ENCODE results near the gene TLE3. TPM values are rescaled to one million over a fixed set of nuclear protein-coding genes. Genes with fewer than 3 reads are reported as not detected.

The TLE3 gene
- total RNA-seq, 1 donor: 12.3 TPM

DNA sequence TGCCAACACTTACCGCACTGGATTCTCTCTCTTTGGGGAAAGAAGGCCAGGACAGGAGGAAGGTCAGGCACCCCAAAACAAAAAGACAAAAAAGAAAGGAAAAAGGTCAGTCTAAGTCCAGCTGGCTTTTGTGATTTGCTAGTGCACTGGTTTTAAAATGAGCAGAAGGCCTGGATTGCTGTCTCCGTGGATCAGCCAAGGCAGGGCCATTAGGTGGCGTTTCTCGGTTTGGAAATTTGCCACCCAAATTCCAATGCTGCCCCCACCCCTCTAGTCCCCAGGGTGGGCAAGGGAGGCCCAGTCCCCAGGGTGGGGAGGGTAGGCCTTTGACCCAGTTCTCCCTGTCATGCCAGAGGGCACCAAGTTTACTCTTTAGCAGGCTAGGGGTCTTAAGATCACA lies 33.3 kb downstream of the TLE3 start:
- no peak overlapping the region for H3K4me3 ChIP-seq (ENCODE audit: low read depth, low read length)
- TF ChIP-seq, protein P1, sequence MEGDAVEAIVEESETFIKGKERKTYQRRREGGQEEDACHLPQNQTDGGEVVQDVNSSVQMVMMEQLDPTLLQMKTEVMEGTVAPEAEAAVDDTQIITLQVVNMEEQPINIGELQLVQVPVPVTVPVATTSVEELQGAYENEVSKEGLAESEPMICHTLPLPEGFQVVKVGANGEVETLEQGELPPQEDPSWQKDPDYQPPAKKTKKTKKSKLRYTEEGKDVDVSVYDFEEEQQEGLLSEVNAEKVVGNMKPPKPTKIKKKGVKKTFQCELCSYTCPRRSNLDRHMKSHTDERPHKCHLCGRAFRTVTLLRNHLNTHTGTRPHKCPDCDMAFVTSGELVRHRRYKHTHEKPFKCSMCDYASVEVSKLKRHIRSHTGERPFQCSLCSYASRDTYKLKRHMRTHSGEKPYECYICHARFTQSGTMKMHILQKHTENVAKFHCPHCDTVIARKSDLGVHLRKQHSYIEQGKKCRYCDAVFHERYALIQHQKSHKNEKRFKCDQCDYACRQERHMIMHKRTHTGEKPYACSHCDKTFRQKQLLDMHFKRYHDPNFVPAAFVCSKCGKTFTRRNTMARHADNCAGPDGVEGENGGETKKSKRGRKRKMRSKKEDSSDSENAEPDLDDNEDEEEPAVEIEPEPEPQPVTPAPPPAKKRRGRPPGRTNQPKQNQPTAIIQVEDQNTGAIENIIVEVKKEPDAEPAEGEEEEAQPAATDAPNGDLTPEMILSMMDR (IDR thresholded peaks at IDR 0.05; ENCODE audit: insufficient read depth, low read length): no peak
- peak; percentile 10 for DNase-seq (ENCODE audit: low read depth)

DNA sequence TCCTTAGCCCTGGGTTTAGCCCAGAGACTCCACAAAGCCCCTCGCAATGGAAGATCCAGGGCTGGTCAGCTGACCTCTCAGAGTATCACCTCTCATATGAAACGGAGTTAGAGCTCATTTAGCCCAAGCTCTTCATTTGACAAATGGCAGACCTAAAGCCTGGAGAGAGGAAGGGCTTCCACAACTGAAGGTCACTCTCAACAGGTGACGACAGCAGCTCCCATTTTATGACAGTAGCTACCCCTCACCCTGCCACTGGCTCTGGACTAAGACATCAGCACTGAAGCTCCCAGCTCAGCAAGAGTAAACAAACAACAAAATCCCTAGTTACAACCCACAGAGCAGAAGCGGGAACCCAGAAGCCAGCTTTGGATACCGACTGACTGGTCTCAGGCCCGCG lies 33.7 kb downstream of the TLE3 start:
- TF ChIP-seq, protein P1 (IDR thresholded peaks at IDR 0.05; ENCODE audit: insufficient read depth, low read length): no peak
- DNase-seq (ENCODE audit: low read depth): no peak
- H3K4me3 ChIP-seq (ENCODE audit: low read depth, low read length): no peak overlapping the region

DNA sequence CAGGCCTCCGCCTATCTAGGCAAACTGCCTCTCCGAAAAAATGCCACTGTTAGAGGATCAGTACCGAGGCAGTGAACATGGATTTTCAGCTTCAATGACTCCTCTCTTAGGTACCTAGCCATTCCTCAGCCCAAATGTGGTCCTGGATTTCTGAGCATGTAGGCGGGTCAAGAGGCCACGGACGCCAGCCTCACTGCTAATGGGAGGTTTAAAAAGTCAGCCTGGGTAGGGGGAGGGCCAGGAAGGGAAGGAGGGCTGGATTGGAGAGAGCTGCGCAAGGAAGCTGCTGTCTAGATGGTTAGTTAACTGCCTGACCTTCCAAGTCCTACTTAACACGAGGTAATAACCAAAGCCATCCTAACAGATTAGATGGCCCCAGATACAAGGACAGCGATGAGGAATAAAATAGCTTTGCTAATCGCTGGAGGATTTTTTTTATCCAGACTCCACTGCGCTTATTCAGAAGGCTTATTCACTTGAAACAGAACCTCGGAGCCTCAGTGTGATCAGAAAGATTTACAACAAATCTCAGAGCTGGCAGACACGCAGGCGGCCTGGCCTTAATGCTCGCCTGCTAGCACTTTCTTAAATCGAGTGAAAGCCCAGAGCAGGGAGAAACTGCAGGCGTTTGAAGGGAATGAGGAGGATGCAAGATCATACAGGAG lies 34.3 kb downstream of the TLE3 start:
- H3K4me3 ChIP-seq (ENCODE audit: low read depth, low read length): no peak overlapping the region
- TF ChIP-seq, protein P1 (IDR thresholded peaks at IDR 0.05; ENCODE audit: insufficient read depth, low read length): no peak
- no peak for DNase-seq (ENCODE audit: low read depth)

DNA sequence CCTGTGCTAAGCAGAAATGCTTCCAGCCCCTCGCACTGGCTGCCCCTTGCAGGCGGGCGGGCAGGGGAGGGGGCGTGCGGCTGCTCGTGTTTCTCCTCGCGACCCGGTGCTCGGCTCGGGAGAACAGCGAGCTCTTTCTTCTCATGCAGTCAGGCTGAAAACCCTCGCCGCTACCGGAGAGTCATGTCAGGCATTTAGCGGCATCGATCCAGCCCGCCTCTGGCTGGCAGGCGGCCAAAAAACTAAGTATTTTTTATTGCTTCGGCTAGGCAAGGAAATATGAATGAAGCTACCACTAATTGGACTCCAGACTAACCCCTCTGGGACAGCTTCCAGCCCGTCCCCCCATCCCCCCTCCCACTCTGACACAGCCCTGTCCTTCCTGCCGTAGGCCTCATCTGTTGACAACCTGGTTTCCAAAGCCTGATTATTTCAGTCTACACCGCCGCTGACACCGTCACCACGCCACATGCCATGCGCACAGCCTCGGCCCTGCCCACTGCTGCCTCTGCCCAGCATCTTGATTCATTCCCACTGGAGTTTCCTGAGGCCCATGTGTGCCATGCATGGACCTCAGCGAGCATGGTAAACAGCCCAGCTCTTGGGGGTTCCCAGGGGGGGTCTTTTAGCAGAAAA lies 35.3 kb downstream of the TLE3 start:
- DNase-seq (ENCODE audit: low read depth): peak; percentile 27
- H3K4me3 ChIP-seq (ENCODE audit: low read depth, low read length): no peak overlapping the region
- TF ChIP-seq, protein P1 (IDR thresholded peaks at IDR 0.05; ENCODE audit: insufficient read depth, low read length): no peak

DNA sequence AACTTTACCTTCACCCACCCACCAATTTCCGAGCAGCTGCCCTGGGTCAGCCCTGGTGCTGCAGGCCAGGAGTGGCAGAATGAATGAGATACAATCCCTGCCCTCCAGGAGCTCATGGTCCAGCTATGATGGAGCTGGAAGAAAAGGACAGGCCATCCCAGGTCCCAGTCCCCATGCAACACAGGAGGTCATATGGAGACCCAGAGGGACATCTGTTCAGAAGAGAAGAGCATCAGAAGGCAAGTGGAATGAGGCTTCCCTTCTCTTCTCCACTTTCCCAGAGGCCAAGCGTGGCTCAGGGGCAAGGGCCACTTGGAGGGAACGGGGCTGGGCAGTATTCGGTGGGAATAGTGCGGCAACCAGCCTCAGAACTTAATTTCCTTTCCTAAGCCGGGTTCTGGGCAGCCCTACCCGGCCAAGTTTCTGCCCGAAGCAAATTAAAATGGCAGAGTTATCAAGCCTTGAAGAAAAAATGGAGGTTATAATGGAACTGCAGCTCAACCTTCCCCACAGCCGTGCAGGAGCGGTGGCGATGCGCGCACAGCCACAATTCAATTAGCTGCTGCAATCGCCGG lies 35.9 kb downstream of the TLE3 start:
- no peak overlapping the region for H3K4me3 ChIP-seq (ENCODE audit: low read depth, low read length)
- DNase-seq (ENCODE audit: low read depth): no peak
- TF ChIP-seq, protein P1 (IDR thresholded peaks at IDR 0.05; ENCODE audit: insufficient read depth, low read length): no peak

DNA sequence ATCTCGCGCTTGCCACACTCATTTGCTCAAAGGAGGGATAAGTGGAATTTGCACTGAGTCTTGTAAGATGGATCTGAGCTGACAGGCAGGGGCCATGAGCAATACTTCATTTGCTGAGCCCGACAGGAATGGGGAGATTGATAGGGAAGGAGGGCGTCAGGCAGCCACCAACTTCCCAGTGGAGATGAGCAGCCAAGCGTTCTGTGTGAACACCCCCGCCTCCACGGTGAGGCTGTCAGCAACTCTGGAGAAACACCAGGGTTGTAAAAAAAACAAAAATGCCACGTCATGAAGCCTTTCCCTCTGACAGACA lies 36.8 kb downstream of the TLE3 start:
- H3K4me3 ChIP-seq (ENCODE audit: low read depth, low read length): no peak overlapping the region
- no peak for DNase-seq (ENCODE audit: low read depth)
- TF ChIP-seq, protein P1 (IDR thresholded peaks at IDR 0.05; ENCODE audit: insufficient read depth, low read length): no peak

Data from fibroblast of the aortic adventitia (primary cell).